Activated T-cell treated with anti-CD3 and anti-CD28 coated beads, Interleukin-2, amount 50 U/mL, for 72 hours (primary cell): ENCODE results near the gene VAV2. TPM values are rescaled to one million over a fixed set of nuclear protein-coding genes. Genes with fewer than 3 reads are reported as not detected.

Source experiments
- ATAC-seq, 2 donors: fragments of 150-1000 bp; cut with Tn5 transposase; replicated peaks in 1 of 2; 2 replicates each; pipeline ENCODE4 v1.10.0; 2021; ENCODE audit warnings: moderate library complexity in 2 of 2, mild to moderate bottlenecking in 1 of 2
- DNase-seq, 2 donors: peaks; one replicate each; pipeline ENCODE4 v3.0.0; 2021 to 2022; ENCODE audit warnings: mixed read lengths in 1 of 2
- H3K27ac Mint-ChIP-seq: one replicate; pipeline ENCODE4 v1.8.0; 2022; ENCODE audit warnings: mild to moderate bottlenecking, moderate library complexity, mixed read lengths
- H3K27me3 Mint-ChIP-seq: one replicate; pipeline ENCODE4 v1.8.0; 2022; ENCODE audit warnings: low read depth, mixed read lengths
- H3K36me3 Mint-ChIP-seq, 2 donors: one replicate each; pipeline ENCODE4 v1.8.0; 2022; ENCODE audit warnings: mixed read lengths in 2 of 2, mild to moderate bottlenecking in 1 of 2; ENCODE audit not compliant: insufficient read depth in 2 of 2
- H3K4me1 Mint-ChIP-seq: one replicate; pipeline ENCODE4 v1.8.0; 2022; ENCODE audit warnings: low read depth, mixed read lengths
- H3K4me3 Mint-ChIP-seq, 2 donors: one replicate each; pipeline ENCODE4 v1.8.0; 2022; ENCODE audit warnings: mild to moderate bottlenecking in 2 of 2, mixed read lengths in 2 of 2, moderate library complexity in 2 of 2
- H3K9me3 Mint-ChIP-seq, 2 donors: one replicate each; pipeline ENCODE4 v1.8.0; 2022; ENCODE audit warnings: mixed read lengths in 2 of 2
- total RNA-seq, 2 donors: library from RNA; stranded (reverse); gene quantifications; one replicate each; pipeline ENCODE4 v1.2.3, GENCODE V29; 2022

The VAV2 gene
- total RNA-seq, 2 donors from 2014 or later = 4.6 to 5.1 TPM

DNA sequence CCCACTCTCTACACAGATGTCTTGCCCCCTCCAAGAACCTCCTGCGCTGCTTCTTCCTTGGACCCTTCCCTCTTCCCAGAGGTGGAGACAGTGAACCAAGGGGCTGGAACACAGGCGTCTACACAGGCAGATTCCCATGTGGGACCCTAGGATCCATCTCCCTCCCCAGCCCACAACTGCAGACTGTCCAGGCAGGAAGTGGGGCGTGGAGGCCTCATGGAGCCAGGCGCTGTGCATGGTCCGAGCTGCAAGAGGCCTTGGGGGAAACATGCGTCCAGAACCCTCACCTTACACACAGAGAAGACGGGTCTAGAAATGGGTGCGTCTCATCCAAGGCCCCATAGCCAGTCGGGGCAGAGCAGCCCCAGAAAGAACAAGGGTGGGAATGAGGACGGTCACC, 117.5 kb downstream of the VAV2 start:
- Mint-ChIP-seq H3K4me1 (peaks cover 8% of the 10 kb centered on the region), H3K27ac (no peak overlapping the region), H3K27me3 (peaks cover 6% of the 10 kb centered on the region), H3K9me3 (no peaks in the 10 kb centered on the region), H3K36me3 (no peaks in the 10 kb centered on the region), H3K4me3 (no peak overlapping the region)
- ATAC-seq (no peak), DNase-seq (no peak)

DNA sequence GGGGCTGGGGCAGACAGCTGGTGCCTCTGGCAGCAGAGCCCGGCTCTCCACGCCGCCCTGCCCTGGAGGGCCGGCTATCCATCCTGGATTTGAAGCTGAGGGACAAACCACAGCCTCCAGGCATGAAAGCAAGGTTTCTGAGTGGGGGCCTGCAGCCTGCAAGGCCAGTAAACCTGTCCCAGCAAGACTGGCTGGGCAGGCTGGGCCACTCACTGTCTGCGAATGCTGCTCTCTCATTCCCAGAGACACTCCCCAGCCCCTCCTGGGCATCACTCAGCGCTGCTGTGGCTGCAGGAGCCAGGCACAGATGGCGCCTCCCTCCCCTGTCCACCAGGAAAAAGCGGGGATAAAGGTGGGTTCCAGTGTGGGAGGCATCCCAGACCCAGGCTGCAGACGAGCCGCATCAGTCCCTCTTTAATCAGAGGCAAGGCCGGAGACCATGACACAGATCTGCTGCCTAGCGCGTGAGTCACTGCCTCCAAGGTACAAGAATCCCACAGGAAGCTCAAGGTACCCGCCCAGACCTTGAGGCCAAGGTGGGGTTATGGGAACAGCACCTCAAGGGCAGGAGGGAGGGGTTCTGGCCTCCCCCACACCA, 118.0 kb downstream of the VAV2 start:
- Mint-ChIP-seq H3K9me3 (no peaks in the 10 kb centered on the region), H3K36me3 (no peaks in the 10 kb centered on the region), H3K4me3 (no peak overlapping the region), H3K4me1 (peaks cover 13% of the 10 kb centered on the region), H3K27me3 (peaks cover 11% of the 10 kb centered on the region), H3K27ac (no peak overlapping the region)
- ATAC-seq (no peak), DNase-seq (no peak)

DNA sequence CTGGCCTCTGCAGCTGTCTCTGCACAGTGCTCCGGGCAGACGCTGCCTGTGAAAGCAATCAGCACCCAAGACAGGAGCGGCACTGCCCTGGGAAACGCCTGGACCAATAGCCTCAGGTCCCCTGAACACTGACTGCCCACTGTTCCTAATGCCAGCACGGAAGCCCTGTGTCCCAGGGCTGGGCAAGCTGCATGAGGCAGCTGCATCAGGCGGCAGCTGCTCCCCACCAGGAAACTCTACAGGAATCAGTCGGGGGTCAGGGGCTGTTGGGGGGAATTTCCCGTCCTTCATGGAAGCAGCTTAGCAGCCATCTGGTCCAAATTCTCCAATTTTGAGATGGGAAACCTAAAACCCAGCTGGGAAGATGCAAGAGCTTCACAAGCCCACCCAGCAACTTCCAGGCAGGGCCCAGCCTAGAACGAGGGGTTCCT, 118.6 kb downstream of the VAV2 start:
- no peak overlapping the region for H3K27ac Mint-ChIP-seq

DNA sequence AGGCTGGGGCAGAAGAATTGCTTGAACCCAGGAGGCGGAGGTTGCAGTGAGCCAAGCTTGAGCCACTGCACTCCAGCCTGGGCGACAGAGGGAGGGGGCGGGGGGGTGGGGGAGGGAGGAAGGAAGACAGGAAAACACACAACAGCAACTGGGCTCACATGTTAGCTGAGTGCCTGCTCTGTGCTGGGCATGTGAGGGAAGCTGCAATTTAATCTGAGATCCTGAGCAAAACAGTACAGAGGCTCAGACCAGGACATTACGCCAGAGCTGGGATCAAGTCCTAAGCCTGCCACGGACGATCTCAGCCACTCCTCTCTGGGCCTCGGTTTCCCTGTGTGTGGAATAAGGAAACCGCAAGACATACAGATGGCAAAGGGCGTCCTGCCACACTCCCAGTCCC, 119.1 kb downstream of the VAV2 start:
- H3K4me3 Mint-ChIP-seq = no peak overlapping the region
- no peak for ATAC-seq
- peaks cover 13% of the 10 kb centered on the region for H3K4me1 Mint-ChIP-seq
- H3K27me3 Mint-ChIP-seq = peaks cover 12% of the 10 kb centered on the region
- H3K27ac Mint-ChIP-seq = no peak overlapping the region
- no peaks in the 10 kb centered on the region for H3K36me3 Mint-ChIP-seq
- DNase-seq = no peak
- H3K9me3 Mint-ChIP-seq = no peaks in the 10 kb centered on the region

More for the DNA sequence above, 118.6 kb downstream of the VAV2 start:
- DNase-seq = no peak
- no peak overlapping the region for H3K4me3 Mint-ChIP-seq
- H3K4me1 Mint-ChIP-seq = peaks cover 13% of the 10 kb centered on the region
- no peak for ATAC-seq
- H3K27me3 Mint-ChIP-seq = peaks cover 12% of the 10 kb centered on the region
- H3K36me3 Mint-ChIP-seq = no peaks in the 10 kb centered on the region
- no peaks in the 10 kb centered on the region for H3K9me3 Mint-ChIP-seq

DNA sequence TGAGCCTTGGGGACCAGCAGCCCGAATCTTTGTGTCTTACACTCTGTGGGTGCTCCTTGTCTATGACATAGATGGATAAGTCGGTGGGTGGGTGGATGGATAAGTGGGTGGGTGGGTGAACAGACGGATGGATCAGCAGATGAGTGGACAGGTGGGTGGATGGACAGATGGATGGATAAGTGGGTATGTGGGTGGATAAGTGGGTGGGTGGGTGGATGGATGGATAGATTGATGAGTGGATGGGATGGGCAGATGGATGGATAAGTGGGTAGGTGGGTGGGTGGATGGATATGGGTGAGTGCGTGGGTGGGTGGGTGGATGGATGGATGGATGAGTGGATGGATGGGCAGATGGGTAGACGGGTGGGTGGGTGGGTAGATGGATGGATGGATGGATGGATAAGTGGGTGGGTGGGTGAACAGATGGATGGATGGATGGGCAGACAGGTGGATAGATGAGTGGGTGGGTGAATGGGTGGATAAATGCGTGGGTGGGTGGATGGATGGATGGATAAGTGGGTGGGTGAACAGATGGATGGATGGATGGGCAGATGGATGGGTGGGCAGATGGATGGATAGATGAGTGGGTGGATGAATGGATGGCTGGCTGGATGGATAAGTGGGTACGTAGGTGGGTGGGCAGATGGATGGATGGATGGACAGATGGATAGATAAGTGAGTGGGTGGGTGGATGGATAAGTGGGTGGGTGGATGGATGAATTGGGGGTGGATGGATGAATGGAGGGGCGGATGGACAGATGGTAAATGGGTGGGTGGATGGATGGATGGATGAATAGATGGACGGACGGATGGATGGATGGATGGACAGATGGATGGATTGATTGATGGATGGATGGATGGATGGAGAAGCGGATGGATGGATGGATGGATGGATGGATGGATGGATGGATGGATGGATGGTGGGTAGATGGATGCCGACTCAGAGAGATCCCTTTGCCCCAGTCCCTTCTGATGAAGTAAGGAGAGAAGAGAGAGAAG, 121.2 kb downstream of the VAV2 start:
- Mint-ChIP-seq H3K27me3 (peaks cover 12% of the 10 kb centered on the region), H3K27ac (no peak overlapping the region), H3K9me3 (no peaks in the 10 kb centered on the region), H3K36me3 (no peaks in the 10 kb centered on the region), H3K4me3 (no peak overlapping the region), H3K4me1 (peaks cover 13% of the 10 kb centered on the region)
- ATAC-seq (no peak), DNase-seq (no peak)

DNA sequence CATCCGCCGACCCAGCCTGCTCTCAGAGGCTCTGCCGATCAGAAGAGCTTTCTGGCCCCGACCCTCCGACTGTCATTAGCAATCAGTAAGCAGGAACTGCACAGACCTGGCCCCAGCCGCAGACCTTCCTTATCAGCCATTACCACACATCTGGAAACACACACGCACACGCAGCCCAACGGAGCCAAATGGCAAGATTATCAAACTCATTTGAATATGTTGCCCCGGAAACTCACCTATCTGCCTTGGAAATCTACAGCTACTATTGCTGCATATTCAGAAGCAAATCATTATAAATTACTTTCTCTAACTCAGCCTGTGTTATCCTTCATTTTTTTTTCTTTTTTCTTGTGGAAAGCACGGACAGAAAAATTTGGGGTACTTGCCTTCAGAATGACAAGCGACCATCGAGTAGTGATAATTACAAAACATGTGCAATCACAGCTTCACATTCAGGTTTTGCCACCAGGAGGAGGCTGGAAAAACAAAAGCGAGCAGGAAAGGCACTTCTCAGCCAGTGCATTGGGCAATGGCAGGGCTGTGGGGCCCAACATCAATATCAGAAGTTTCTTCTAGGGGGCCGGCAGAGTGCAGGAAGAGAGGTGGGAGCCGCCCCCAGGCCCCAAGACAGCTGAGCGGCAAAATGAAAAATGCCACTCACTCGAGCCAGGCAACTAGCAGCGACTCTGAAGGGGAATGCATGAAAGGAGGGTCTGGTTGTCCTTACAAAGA, 122.3 kb downstream of the VAV2 start:
- Mint-ChIP-seq H3K4me3 (peak overlapping the region; percentile 37 to 62), H3K4me1 (peaks cover 13% of the 10 kb centered on the region), H3K27me3 (peaks cover 12% of the 10 kb centered on the region), H3K36me3 (peaks cover 2 to 4% of the 10 kb centered on the region in 2 donors), H3K9me3 (peaks cover 3 to 6% of the 10 kb centered on the region in 2 donors), H3K27ac (no peak overlapping the region)
- ATAC-seq = peak; percentile 36 to 66
- peak in 1 of 2 donors; percentile 13 for DNase-seq

DNA sequence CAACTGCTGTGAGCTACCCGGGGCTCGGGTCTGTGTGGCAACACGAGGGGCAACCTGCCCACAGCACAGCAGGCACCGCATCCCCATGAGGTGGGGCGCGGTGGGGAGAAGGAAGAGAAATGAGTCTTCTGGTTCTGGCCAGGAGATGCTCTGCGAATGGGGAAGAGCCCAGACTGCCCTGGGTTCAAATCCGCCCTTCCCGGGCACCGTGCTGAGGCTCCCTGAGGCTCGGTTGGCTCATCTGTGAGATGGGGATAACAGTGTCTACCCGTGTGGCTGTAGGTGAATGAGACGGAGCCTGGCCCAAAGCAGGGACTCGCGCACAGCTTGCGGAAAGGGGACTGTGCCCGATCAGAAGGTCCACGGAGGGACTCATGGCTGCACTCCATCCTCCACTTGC, 123.9 kb downstream of the VAV2 start:
- Mint-ChIP-seq H3K4me1 (peaks cover 13% of the 10 kb centered on the region), H3K27me3 (peaks cover 12% of the 10 kb centered on the region)

DNA sequence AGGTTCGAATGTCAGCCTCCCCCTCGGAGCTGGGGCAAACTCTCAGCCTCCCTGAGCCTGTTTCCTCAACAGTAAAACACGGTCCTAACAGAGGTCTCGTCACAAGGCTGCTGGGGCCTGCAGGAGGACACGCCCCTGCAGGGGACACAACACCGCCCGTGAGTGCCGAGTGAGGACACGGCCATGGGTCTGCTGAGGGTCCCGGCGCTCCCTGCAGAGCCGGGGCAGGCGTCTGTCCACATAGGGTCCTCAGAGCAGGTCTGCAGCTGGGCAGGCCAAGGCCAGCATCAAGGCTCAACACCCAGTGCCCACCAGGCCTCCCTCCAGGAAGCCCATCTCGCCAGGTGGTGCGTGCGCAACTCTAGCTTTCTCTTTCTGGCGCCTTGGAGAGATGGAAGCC, 125.2 kb downstream of the VAV2 start:
- Mint-ChIP-seq H3K27ac (no peak overlapping the region), H3K27me3 (peaks cover 12% of the 10 kb centered on the region), H3K36me3 (peaks cover 2 to 4% of the 10 kb centered on the region in 2 donors), H3K4me3 (no peak overlapping the region), H3K9me3 (peaks cover 3 to 6% of the 10 kb centered on the region in 2 donors), H3K4me1 (peaks cover 13% of the 10 kb centered on the region)
- ATAC-seq (no peak), DNase-seq (no peak)

More for the DNA sequence above, 123.9 kb downstream of the VAV2 start:
- Mint-ChIP-seq H3K27ac (no peak overlapping the region), H3K4me3 (no peak overlapping the region), H3K9me3 (peaks cover 3 to 6% of the 10 kb centered on the region in 2 donors), H3K36me3 (peaks cover 2 to 4% of the 10 kb centered on the region in 2 donors)
- DNase-seq (no peak), ATAC-seq (no peak)

DNA sequence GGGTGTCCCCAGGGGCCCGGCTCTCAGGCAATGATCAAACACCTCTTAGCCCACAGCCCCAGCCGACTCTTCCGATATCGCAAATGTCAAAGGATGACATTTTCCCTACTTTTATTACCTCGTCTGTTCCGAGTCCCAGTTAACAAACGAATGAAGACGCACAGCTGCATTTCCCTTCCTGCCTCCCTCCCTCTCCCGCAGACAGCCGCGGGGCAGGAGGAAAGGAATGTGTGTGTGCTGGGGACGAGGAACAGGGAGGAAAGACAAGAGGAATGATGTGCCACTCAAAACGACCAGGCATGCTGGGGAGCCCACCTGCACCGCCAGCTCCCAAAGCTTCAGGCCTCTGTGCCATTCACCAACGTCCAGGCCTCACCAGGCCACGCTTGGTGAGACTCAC, 128.1 kb downstream of the VAV2 start:
- H3K4me3 Mint-ChIP-seq = no peak overlapping the region
- no peak for DNase-seq
- peaks cover 2 to 4% of the 10 kb centered on the region in 2 donors for H3K36me3 Mint-ChIP-seq
- ATAC-seq = no peak
- H3K4me1 Mint-ChIP-seq = no peaks in the 10 kb centered on the region
- H3K27ac Mint-ChIP-seq = no peak overlapping the region
- H3K27me3 Mint-ChIP-seq = no peaks in the 10 kb centered on the region
- H3K9me3 Mint-ChIP-seq = peaks cover 3 to 6% of the 10 kb centered on the region in 2 donors

DNA sequence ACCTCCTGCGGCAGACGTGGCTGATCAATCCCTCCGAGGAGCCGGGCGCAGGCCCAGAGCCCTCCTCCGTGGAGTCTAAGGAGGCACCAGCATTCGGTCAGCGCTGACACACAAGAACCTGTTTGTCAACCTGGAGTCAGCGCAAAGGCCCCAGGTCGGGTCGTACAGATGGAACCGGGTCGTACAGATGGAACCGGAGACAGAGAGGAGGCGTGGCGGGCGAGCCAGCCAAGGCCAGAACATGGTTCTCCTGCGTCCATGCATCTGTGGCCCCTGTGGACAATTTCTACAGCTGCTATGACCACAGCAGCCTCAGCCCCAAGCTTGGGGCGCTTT, 128.9 kb downstream of the VAV2 start:
- Mint-ChIP-seq H3K9me3 (peaks cover 3 to 6% of the 10 kb centered on the region in 2 donors), H3K27ac (no peak overlapping the region), H3K4me3 (no peak overlapping the region), H3K36me3 (peaks cover 2 to 4% of the 10 kb centered on the region in 2 donors), H3K4me1 (no peaks in the 10 kb centered on the region), H3K27me3 (no peaks in the 10 kb centered on the region)
- no peak for ATAC-seq
- DNase-seq = no peak

DNA sequence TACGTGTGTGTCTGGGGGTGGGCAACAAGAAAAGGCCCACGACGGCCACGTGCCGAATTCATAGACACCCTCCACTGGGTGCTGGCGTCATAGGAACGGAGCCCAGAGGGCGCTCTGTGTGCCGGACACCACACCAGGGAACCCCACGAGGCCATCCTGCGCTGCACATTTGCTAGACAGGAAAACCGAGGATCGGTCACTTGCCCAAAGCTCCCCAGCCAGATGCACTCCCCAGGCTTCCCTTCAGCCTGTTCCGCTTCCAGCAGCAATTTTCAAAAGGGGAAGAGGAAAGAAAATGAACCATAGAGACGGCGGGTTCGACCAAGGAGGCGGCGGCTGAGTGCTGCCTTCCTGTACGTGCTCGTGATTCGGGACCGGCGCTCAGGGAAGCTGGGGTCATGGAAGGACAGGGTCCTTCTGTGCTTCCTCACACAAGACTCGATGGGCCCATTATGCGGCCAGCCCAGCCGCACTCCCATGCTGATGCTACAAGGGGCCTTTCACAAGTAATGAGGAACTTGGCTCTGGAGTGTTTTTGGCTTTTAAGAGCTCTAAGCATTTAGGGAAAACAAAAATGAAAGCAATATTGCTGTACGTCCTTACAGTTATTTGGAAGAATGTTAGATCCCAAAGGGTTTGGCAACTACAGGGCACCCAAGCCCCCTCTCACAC, 129.4 kb downstream of the VAV2 start:
- no peaks in the 10 kb centered on the region for H3K27me3 Mint-ChIP-seq
- no peak overlapping the region for H3K27ac Mint-ChIP-seq
- no peaks in the 10 kb centered on the region for H3K4me1 Mint-ChIP-seq
- H3K9me3 Mint-ChIP-seq = peaks cover 3 to 6% of the 10 kb centered on the region in 2 donors
- ATAC-seq (no peak), DNase-seq (no peak)
- no peak overlapping the region for H3K4me3 Mint-ChIP-seq
- peaks cover 2 to 4% of the 10 kb centered on the region in 2 donors for H3K36me3 Mint-ChIP-seq

DNA sequence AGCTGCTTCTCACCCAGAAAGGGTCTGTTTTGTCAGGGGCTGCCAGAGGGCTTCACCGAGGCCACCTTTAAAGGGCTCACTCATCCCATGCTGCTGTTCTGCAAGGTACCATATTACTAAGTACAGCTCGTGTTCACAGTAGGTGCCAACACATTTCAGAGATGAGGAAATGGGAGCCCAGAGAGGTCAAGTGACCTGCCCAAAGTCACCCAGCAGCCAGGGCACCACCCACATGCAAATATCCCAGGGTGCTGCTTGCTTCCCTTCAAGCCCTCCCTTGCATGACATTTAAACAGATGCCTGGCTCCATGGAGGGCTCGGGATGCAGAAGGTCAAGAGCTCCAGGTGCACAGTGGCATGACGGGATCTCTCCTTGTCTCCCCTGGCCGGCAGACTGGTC, 130.4 kb downstream of the VAV2 start:
- Mint-ChIP-seq H3K27ac (no peak overlapping the region), H3K36me3 (peaks cover 2 to 4% of the 10 kb centered on the region in 2 donors), H3K27me3 (no peaks in the 10 kb centered on the region), H3K4me1 (no peaks in the 10 kb centered on the region), H3K4me3 (no peak overlapping the region), H3K9me3 (peaks cover 3 to 6% of the 10 kb centered on the region in 2 donors)
- DNase-seq (no peak), ATAC-seq (no peak)
